SK-N-SH (cell line): ENCODE results near the gene OTOG. TPM values are rescaled to one million over a fixed set of nuclear protein-coding genes. Genes with fewer than 3 reads are reported as not detected.

Source experiments
- CTCF ChIA-PET: fragments of 300-600, 350-600 bp; formaldehyde crosslinking; extraction: SDS; loops from one replicate; lab custom pipeline; 2021; lab: Yijun Ruan, JAX
- POLR2A ChIA-PET: fragments of 350-600 bp; sonication (Branson Sonifier 250); formaldehyde crosslinking; extraction: SDS; loops from one replicate; lab custom pipeline; 2020; ENCODE audit warnings: antibody characterized with exemption, inconsistent platforms; lab: Yijun Ruan, JAX
- DNase-seq: peaks from one replicate; pipeline ENCODE4 v3.0.0; 2012
- H2AFZ ChIP-seq: fragments of 200-600 bp; sonication (generic); 2 replicates; pipeline ENCODE4 v1.8.1; 2016; ENCODE audit warnings: antibody characterized with exemption, mild to moderate bottlenecking, low read depth
- H3F3A ChIP-seq: fragments of 200-600 bp; sonication (generic); replicated peaks from 2 replicates; pipeline ENCODE3; 2016; ENCODE audit warnings: antibody characterized with exemption, mild to moderate bottlenecking; ENCODE audit not compliant: insufficient read depth
- H3K27ac ChIP-seq, 2 experiments: fragments of 200-500 bp in 1 of 2; fragments of 200-600 bp in 1 of 2; sonication (Bioruptor generic) in 1 of 2; sonication (generic), shearing (Covaris generic) in 1 of 2; 2 replicates each; pipeline versions ENCODE4 v1.5.1 to v1.6.1; 2014 to 2016; ENCODE audit warnings: low read depth in 2 of 2, inconsistent platforms in 1 of 2, low read length in 1 of 2, mild to moderate bottlenecking in 1 of 2, mixed read lengths in 1 of 2
- H3K27me3 ChIP-seq: fragments of 200-600 bp; sonication (generic), shearing (Covaris generic); 2 replicates; pipeline ENCODE4 v1.6.1; 2016; ENCODE audit warnings: mixed run types; ENCODE audit not compliant: insufficient read depth
- H3K36me3 ChIP-seq, 2 experiments: fragments of 200-500 bp in 1 of 2; fragments of 200-600 bp in 1 of 2; sonication (Bioruptor generic) in 1 of 2; sonication (generic) in 1 of 2; replicated peaks in 1 of 2; 2 replicates each; pipeline versions ENCODE3 to v1.5.1; 2014 to 2016; ENCODE audit warnings: low read length in 1 of 2, mild to moderate bottlenecking in 1 of 2; ENCODE audit not compliant: insufficient read depth in 2 of 2, control insufficient read depth in 1 of 2
- H3K4me1 ChIP-seq, 2 experiments: fragments of 200-500 bp in 1 of 2; fragments of 200-600 bp in 1 of 2; sonication (Bioruptor generic) in 1 of 2; sonication (generic), shearing (Covaris generic) in 1 of 2; 2 replicates each; pipeline versions ENCODE4 v1.5.1 to v1.6.1; 2014 to 2016; ENCODE audit warnings: low read depth in 1 of 2, low read length in 1 of 2, mixed run types in 1 of 2; ENCODE audit not compliant: insufficient read depth in 2 of 2, control insufficient read depth in 1 of 2
- H3K4me2 ChIP-seq: fragments of 200-600 bp; sonication (generic), shearing (Covaris generic); 2 replicates; pipeline ENCODE4 v1.6.1; 2017; ENCODE audit warnings: mixed run types
- H3K4me3 ChIP-seq, 2 experiments: fragments of 200-500 bp in 1 of 2; fragments of 200-600 bp in 1 of 2; sonication (Bioruptor generic) in 1 of 2; sonication (generic), shearing (Covaris generic) in 1 of 2; 2 replicates each; pipeline versions ENCODE4 v1.5.1 to v1.8.1; 2014 to 2016; ENCODE audit warnings: low read depth in 2 of 2, inconsistent platforms in 1 of 2, low read length in 1 of 2, mild to moderate bottlenecking in 1 of 2, mixed read lengths in 1 of 2, moderate library complexity in 1 of 2
- H3K79me2 ChIP-seq: fragments of 200-600 bp; sonication (generic); 2 replicates; pipeline ENCODE4 v1.8.1; 2017; ENCODE audit warnings: mild to moderate bottlenecking; ENCODE audit not compliant: insufficient read depth
- H3K9ac ChIP-seq: fragments of 200-600 bp; sonication (generic); 2 replicates; pipeline ENCODE4 v1.6.1; 2017; ENCODE audit warnings: mixed run types
- H3K9me2 ChIP-seq: fragments of 200-600 bp; sonication (generic); 2 replicates; pipeline ENCODE4 v1.6.1; 2017; ENCODE audit warnings: mixed run types
- H3K9me3 ChIP-seq: fragments of 200-600 bp; sonication (generic); 2 replicates; pipeline ENCODE4 v1.6.1; 2017; ENCODE audit warnings: mixed run types, mild to moderate bottlenecking, moderate library complexity
- H4K20me1 ChIP-seq: fragments of 200-600 bp; sonication (generic); 2 replicates; pipeline ENCODE4 v1.6.1; 2017; ENCODE audit warnings: mild to moderate bottlenecking, mixed run types; ENCODE audit not compliant: insufficient read depth
- CHD2 ChIP-seq: fragments of 150-350 bp; IDR thresholded peaks from 2 replicates; pipeline ENCODE4 v1.6.1; 2018; ENCODE audit warnings: low read length; ENCODE audit not compliant: partially characterized antibody
- EZH2phosphoT487 ChIP-seq: fragments of 200-600 bp; sonication (generic); IDR thresholded peaks from 2 replicates; pipeline ENCODE4 v1.6.1; 2017; ENCODE audit warnings: low read depth, mixed run types, mild to moderate bottlenecking, antibody characterized with exemption, moderate library complexity, borderline replicate concordance
- FOSL2 ChIP-seq: IDR thresholded peaks from 2 replicates; pipeline ENCODE4 v1.4.0; 2012; ENCODE audit warnings: low read depth, mild to moderate bottlenecking, moderate library complexity, borderline replicate concordance
- MEF2A ChIP-seq: IDR thresholded peaks from 2 replicates; pipeline ENCODE4 v1.4.0; 2012; ENCODE audit warnings: low read depth, borderline replicate concordance
- RCOR1 ChIP-seq: fragments of 150-350 bp; IDR thresholded peaks from 2 replicates; pipeline ENCODE4 v1.6.1; 2017; ENCODE audit warnings: antibody characterized with exemption, low read length
- RXRA ChIP-seq: IDR thresholded peaks from 2 replicates; pipeline ENCODE4 v1.4.0; 2012; ENCODE audit warnings: low read depth, mild to moderate bottlenecking, borderline replicate concordance
- SIN3A ChIP-seq: IDR thresholded peaks from 2 replicates; pipeline ENCODE4 v1.6.1; 2012; ENCODE audit warnings: low read depth, mild to moderate bottlenecking, low read length, moderate library complexity, borderline replicate concordance
- YY1 ChIP-seq: IDR thresholded peaks from 2 replicates; pipeline ENCODE4 v1.4.0; 2012; ENCODE audit warnings: low read depth, mild to moderate bottlenecking
- WGBS: methylation state at CpG from one replicate; pipeline ENCODE4 v1.1.6; 2017; ENCODE audit warnings: low lambda C conversion rate; 5-methylcytosine and 5-hydroxymethylcytosine counted together
- polyA plus RNA-seq, 3 experiments: library from polyadenylated mRNA; depleted of rRNA; stranded (reverse); fragments of >200 nt; gene quantifications; 2 replicates each; pipeline ENCODE4 v1.2.3, GENCODE V29; 2012
- TF ChIP-seq, protein P1 (sequence below): IDR thresholded peaks from 2 replicates; pipeline ENCODE4; 2012
- TF ChIP-seq, protein P2 (sequence below): IDR thresholded peaks from 2 replicates; pipeline ENCODE4 v1.6.1; 2012; ENCODE audit warnings: mild to moderate bottlenecking, low read depth, low read length, moderate library complexity
- TF ChIP-seq, protein P3 (sequence below): IDR thresholded peaks from 2 replicates; pipeline ENCODE4 v1.4.0; 2012; ENCODE audit warnings: low read depth
- TF ChIP-seq, protein P4 (sequence below): fragments of 150-350 bp; IDR thresholded peaks from 2 replicates; pipeline ENCODE4 v1.6.1; 2017; ENCODE audit warnings: antibody characterized with exemption, low read length, low read depth, borderline replicate concordance

OTOG gene
- polyA plus RNA-seq, 1 of the 3 experiments (the other 2 are of a cell fraction): not detected

DNA sequence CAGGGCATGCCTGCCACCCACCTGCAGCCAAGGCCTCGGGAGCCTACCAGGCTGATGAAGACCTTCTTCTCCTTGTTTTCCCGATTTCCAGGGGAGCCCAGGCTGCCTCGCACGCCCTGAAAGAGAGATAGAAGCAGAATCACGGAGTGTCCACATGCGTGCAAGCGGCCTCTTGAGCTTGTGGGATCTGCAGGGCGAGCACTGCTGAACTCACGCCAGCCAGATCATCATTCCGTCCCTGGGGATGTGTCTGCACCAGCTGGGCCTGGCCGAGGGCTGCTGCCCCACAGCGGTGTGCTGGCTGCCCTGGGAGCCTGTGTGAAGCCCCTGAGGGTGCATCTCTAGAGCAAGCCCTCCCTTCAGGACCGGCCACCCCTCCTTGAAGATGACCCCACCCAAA, 20.7 kb upstream of the OTOG start:
- Histone ChIP-seq H3K36me3 (no peaks in the 10 kb centered on the region), H3K27me3 (peaks cover 4% of the 10 kb centered on the region; the same call in 1 of the 2 replicates), H4K20me1 (no peaks in the 10 kb centered on the region), H3K9ac (no peak overlapping the region), H3K9me2 (no peaks in the 10 kb centered on the region), H3K9me3 (no peaks in the 10 kb centered on the region), H3K4me3 (no peak overlapping the region), H3K4me1 (peaks cover 0 to 11% of the 10 kb centered on the region in 2 experiments; a peak in 1 of 4 replicates), H3K4me2 (no peak overlapping the region), H3F3A (no peaks in the 10 kb centered on the region), H3K27ac (no peak overlapping the region), H2AFZ (no peak overlapping the region), H3K79me2 (no peaks in the 10 kb centered on the region)
- POLR2A ChIA-PET: no interaction called here
- no peak for DNase-seq
- 71% methylated on average over 8 of the region's 13 CpGs for WGBS
- TF ChIP-seq, protein P1, sequence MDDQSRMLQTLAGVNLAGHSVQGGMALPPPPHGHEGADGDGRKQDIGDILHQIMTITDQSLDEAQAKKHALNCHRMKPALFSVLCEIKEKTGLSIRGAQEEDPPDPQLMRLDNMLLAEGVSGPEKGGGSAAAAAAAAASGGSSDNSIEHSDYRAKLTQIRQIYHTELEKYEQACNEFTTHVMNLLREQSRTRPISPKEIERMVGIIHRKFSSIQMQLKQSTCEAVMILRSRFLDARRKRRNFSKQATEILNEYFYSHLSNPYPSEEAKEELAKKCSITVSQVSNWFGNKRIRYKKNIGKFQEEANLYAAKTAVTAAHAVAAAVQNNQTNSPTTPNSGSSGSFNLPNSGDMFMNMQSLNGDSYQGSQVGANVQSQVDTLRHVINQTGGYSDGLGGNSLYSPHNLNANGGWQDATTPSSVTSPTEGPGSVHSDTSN: no peak
- TF ChIP-seq MEF2A (no peak), FOSL2 (no peak)
- TF ChIP-seq, protein P2, sequence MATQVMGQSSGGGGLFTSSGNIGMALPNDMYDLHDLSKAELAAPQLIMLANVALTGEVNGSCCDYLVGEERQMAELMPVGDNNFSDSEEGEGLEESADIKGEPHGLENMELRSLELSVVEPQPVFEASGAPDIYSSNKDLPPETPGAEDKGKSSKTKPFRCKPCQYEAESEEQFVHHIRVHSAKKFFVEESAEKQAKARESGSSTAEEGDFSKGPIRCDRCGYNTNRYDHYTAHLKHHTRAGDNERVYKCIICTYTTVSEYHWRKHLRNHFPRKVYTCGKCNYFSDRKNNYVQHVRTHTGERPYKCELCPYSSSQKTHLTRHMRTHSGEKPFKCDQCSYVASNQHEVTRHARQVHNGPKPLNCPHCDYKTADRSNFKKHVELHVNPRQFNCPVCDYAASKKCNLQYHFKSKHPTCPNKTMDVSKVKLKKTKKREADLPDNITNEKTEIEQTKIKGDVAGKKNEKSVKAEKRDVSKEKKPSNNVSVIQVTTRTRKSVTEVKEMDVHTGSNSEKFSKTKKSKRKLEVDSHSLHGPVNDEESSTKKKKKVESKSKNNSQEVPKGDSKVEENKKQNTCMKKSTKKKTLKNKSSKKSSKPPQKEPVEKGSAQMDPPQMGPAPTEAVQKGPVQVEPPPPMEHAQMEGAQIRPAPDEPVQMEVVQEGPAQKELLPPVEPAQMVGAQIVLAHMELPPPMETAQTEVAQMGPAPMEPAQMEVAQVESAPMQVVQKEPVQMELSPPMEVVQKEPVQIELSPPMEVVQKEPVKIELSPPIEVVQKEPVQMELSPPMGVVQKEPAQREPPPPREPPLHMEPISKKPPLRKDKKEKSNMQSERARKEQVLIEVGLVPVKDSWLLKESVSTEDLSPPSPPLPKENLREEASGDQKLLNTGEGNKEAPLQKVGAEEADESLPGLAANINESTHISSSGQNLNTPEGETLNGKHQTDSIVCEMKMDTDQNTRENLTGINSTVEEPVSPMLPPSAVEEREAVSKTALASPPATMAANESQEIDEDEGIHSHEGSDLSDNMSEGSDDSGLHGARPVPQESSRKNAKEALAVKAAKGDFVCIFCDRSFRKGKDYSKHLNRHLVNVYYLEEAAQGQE: no peak
- TF ChIP-seq, protein P3, sequence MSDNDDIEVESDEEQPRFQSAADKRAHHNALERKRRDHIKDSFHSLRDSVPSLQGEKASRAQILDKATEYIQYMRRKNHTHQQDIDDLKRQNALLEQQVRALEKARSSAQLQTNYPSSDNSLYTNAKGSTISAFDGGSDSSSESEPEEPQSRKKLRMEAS: no peak
- TF ChIP-seq, all 33 proteins: peak for 0
- CTCF ChIA-PET: interaction anchor here (28.1 to 45.6 kb wide), 2 partner anchors 19 to 140 kb away, joined by 499 to 1101 read pairs; partner anchors contain the start of gene KCNJ11

DNA sequence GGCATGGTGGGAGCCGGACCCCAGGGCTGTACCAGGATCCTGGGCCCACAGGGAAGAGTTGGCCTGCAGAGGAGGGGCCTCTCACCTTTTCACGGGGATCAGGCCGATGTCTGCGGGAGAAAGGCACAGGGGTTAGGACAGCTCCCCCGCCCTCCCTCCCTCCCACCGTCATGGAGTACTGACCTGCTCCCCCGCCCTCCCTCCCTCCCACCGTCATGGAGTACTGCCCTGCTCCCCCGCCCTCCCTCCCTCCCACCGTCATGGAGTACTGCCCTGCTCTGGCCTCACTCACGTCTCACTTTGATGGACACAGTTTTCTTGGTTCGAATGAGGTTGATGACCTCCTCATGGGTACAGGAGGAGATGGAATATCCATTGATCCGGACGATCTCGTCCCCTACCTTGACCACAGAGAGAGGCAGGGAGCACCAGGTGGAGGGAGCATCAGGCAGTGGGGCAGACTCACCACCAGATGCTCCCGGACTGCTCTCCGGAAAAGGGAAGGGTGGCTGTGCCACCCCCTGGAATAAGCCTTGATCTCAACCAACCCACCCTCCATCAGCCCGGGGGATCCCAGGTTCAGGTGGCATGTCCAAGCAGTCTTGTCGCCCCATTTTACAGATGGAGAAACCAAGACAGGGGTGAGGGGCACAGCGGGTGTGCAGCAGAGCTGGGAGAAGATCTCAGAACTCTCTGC, 20.0 kb upstream of the OTOG start:
- Histone ChIP-seq H3F3A (no peaks in the 10 kb centered on the region), H3K79me2 (no peaks in the 10 kb centered on the region), H2AFZ (no peak overlapping the region), H3K4me2 (no peak overlapping the region), H3K27ac (no peak overlapping the region), H4K20me1 (no peaks in the 10 kb centered on the region), H3K36me3 (no peaks in the 10 kb centered on the region), H3K9me2 (no peaks in the 10 kb centered on the region), H3K9me3 (no peaks in the 10 kb centered on the region)
- POLR2A ChIA-PET: no interaction called here
- no peak for DNase-seq
- TF ChIP-seq, protein P4, sequence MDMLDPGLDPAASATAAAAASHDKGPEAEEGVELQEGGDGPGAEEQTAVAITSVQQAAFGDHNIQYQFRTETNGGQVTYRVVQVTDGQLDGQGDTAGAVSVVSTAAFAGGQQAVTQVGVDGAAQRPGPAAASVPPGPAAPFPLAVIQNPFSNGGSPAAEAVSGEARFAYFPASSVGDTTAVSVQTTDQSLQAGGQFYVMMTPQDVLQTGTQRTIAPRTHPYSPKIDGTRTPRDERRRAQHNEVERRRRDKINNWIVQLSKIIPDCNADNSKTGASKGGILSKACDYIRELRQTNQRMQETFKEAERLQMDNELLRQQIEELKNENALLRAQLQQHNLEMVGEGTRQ: no peak
- TF ChIP-seq SIN3A: no peak
- TF ChIP-seq, protein P2: no peak
- TF ChIP-seq FOSL2: no peak
- TF ChIP-seq, protein P3: no peak
- no peak for TF ChIP-seq RCOR1
- no peak for TF ChIP-seq YY1
- TF ChIP-seq RXRA: no peak
- TF ChIP-seq EZH2phosphoT487: no peak
- TF ChIP-seq CHD2: no peak
- TF ChIP-seq, all 33 proteins: peak for 0
- WGBS: 84% methylated on average over 16 of the region's 20 CpGs
- Histone ChIP-seq H3K9ac (no peak overlapping the region), H3K4me3 (no peak overlapping the region), H3K4me1 (peaks cover 0 to 11% of the 10 kb centered on the region in 2 experiments; a peak in 1 of 4 replicates), H3K27me3 (peaks cover 4% of the 10 kb centered on the region; the same call in 1 of the 2 replicates)
- CTCF ChIA-PET: interaction anchor here (0.8 to 45.6 kb wide), 17 partner anchors 10 to 588 kb away, joined by 3 to 1101 read pairs (median 5); partner anchors contain the start of genes KCNJ11, OTOG and USH1C
